Measurements from ENCODE around the gene ORM1.

ORM1 gene

DNA sequence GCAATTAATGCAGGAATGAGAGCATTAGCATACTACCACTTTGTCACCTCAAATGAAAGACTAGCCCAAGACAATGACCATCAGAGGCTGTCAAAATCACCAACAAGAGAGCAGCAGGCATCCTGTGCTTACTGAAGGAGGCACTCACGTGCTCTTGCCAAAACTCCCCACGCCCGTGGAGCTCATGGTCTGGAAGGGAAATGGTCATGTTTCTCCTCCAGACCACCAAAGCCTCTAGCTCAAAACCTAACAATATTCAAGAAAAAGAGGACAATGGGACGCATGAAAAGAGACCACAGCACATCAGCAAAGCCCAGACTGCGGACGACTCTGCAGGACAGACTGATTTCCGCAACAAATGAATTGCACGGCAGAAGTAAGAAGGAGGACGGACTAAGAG lies 52.0 kb downstream of the ORM1 start:
- H3K4me1 ChIP-seq, result peaks cover 88 to 97% (median 94%) of the 10 kb centered on the region in 10 experiments
- H3K4me3 ChIP-seq, result no peak overlapping the region
- H3K9ac ChIP-seq, result peak overlapping the region in 9 of 11 experiments; percentile 77 to 96 (median 91); a peak in 17 of 22 replicates
- peaks cover 0 to 23% (median 10%) of the 10 kb centered on the region in 11 experiments; a peak in 10 of 22 replicates for H4K20me1 ChIP-seq
- H3K27ac ChIP-seq, result peak overlapping the region; percentile 85 to 100 (median 99)
- H3K36me3 ChIP-seq, result peaks cover 62 to 81% (median 73%) of the 10 kb centered on the region in 11 experiments
- H3K9me3 ChIP-seq (replicated peaks in 1 of 11), result no peaks in the 10 kb centered on the region
- TF ChIP-seq Cebpa-rat (IDR thresholded peaks at IDR 0.05), result no peak
- H3K27me3 ChIP-seq, result no peaks in the 10 kb centered on the region
- peak overlapping the region; percentile 80 to 96 (median 88) for H3K4me2 ChIP-seq

DNA sequence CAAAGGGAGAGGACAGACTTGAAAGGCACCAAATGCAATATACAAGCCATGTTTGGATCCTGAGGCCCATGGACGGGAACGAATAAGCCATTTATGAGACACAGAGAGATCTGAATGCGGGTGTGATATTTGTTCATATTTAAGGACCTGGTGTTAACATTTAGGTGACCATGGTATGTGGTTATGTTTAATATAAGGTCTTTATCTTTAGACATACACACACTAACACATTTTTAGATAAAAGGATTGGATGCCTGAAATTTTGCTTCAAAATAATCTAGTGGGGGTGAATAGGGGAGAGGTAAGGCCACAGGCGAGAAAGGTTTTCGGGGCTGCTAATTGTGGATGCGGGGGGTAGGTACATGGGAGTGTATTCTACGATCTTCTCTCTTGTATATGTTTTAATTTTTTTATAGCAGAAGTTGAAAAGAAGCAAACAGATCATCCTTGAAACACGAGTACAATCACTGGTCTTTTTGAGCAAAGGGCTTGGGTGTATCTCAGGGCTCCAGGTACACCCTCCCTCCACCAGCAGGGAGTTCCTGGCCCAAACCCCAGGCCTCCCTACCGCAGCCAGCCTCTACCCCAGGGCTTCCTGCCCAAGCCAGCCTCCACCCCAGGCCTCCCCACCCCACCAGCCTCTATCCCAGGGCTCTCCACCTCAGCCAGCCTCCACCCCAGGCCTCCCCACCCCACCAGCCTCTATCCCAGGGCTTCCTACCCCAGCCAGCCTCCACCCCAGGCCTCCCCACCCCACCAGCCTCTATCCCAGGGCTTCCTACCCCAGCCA lies 52.7 kb downstream of the ORM1 start:
- Histone ChIP-seq H3K4me3 (no peak overlapping the region), H3K27me3 (no peaks in the 10 kb centered on the region), H3K4me1 (peaks cover 84 to 97% (median 93%) of the 10 kb centered on the region in 10 experiments), H3K27ac (peak overlapping the region; percentile 85 to 100 (median 99); a peak in 21 of 22 replicates), H3K9me3 (replicated peaks in 1 of 11) (no peaks in the 10 kb centered on the region), H3K9ac (peak overlapping the region in 9 of 11 experiments; percentile 77 to 96 (median 91); a peak in 17 of 22 replicates), H4K20me1 (peaks cover 0 to 28% (median 11%) of the 10 kb centered on the region in 11 experiments; a peak in 10 of 22 replicates), H3K4me2 (peak overlapping the region in 10 of 11 experiments; percentile 80 to 96 (median 88); a peak in 20 of 22 replicates), H3K36me3 (peaks cover 66 to 81% (median 78%) of the 10 kb centered on the region in 11 experiments)
- TF ChIP-seq Cebpa-rat (IDR thresholded peaks at IDR 0.05), result no peak

Data from BLaER1 treated with 17β-estradiol and CSF1 and Interleukin-3, amounts not matched to agents 10 nM and 100 nM (cell line).